Smooth muscle cell (in vitro differentiated cells): Measurements from ENCODE around the gene PLEKHF1. TPM values are rescaled to one million over a fixed set of nuclear protein-coding genes. Genes with fewer than 3 reads are reported as not detected.
"Not testable (repeated sequence)": the region's sequence is repeated elsewhere in the genome, so short reads cannot be mapped to it uniquely, and the experiment has no call there.

Experiments
- DNase-seq: peaks from one replicate; lab custom pipeline; 2025; ENCODE audit not compliant: unreplicated experiment; lab: John Stamatoyannopoulos, UW
- H2AFZ ChIP-seq: fragments of 200-600 bp; sonication (generic); 2 replicates; pipeline ENCODE4 v1.6.0; 2016; ENCODE audit warnings: antibody characterized with exemption, low read depth, mild to moderate bottlenecking
- H3F3A ChIP-seq: fragments of 200-600 bp; sonication (generic); 2 replicates; pipeline ENCODE4 v1.6.0; 2017; ENCODE audit warnings: antibody characterized with exemption, low read depth
- H3K27ac ChIP-seq: fragments of 200-600 bp; sonication (generic); 2 replicates; pipeline ENCODE4 v1.5.1; 2016; ENCODE audit warnings: low read depth, mild to moderate bottlenecking
- H3K27me3 ChIP-seq: fragments of 200-600 bp; sonication (generic); 2 replicates; pipeline ENCODE4 v1.6.1; 2016; ENCODE audit warnings: low read depth, mild to moderate bottlenecking
- H3K36me3 ChIP-seq: fragments of 200-600 bp; sonication (generic); 2 replicates; pipeline ENCODE4 v1.5.1; 2016; ENCODE audit warnings: low read depth
- H3K4me1 ChIP-seq: fragments of 200-600 bp; sonication (generic); 2 replicates; pipeline ENCODE4 v1.5.1; 2016; ENCODE audit warnings: low read depth
- H3K4me2 ChIP-seq: fragments of 200-600 bp; sonication (generic); 2 replicates; pipeline ENCODE4 v1.6.0; 2016; ENCODE audit warnings: mild to moderate bottlenecking
- H3K4me3 ChIP-seq: fragments of 200-600 bp; sonication (generic); 2 replicates; pipeline ENCODE4 v1.5.1; 2016; ENCODE audit warnings: mild to moderate bottlenecking
- H3K79me2 ChIP-seq: fragments of 200-600 bp; sonication (generic); 2 replicates; pipeline ENCODE4 v1.6.0; 2016; ENCODE audit warnings: low read depth, mild to moderate bottlenecking
- H3K9ac ChIP-seq: fragments of 200-600 bp; sonication (generic); 2 replicates; pipeline ENCODE4 v1.6.0; 2016; ENCODE audit warnings: low read depth
- H3K9me3 ChIP-seq: fragments of 200-600 bp; sonication (generic); replicated peaks from 2 replicates; pipeline ENCODE4 v1.5.1; 2016; ENCODE audit warnings: low read depth
- H4K20me1 ChIP-seq: fragments of 200-600 bp; sonication (generic); 2 replicates; pipeline ENCODE4 v1.6.0; 2016; ENCODE audit warnings: low read depth
- CTCF ChIP-seq: fragments of 200-600 bp; sonication (generic); IDR thresholded peaks from 2 replicates; pipeline ENCODE4 v1.5.1; 2017; ENCODE audit warnings: borderline replicate concordance, mild to moderate bottlenecking, antibody characterized with exemption; ENCODE audit not compliant: insufficient read depth, poor library complexity, severe bottlenecking
- WGBS: methylation state at CpG from one replicate; pipeline ENCODE4 v1.1.7; 2016; ENCODE audit warnings: low lambda C conversion rate; 5-methylcytosine and 5-hydroxymethylcytosine counted together
- polyA plus RNA-seq: library from polyadenylated mRNA; unstranded; fragments of >200 nt; fragmentation: Nextera tagmentation; extraction: Ambion mirVana; gene quantifications from 2 replicates; pipeline ENCODE4 v1.2.1, GENCODE V29; 2016
- total RNA-seq: library from RNA; depleted of rRNA; stranded (reverse); fragments of >200 nt; gene quantifications from 2 replicates; pipeline ENCODE4 v1.2.3, GENCODE V29; 2014

Gene PLEKHF1
- total and polyA plus RNA-seq, 2 experiments from 2014 or later: 2.2 to 4.0 TPM

GRCh38 chr19:29624489-29625185 is 40.6 kb upstream of the PLEKHF1 start:
- H3K27me3 ChIP-seq: no peaks in the 10 kb centered on the region
- H3K4me1 ChIP-seq: peaks cover 5% of the 10 kb centered on the region
- H3K36me3 ChIP-seq: no peaks in the 10 kb centered on the region
- no peak overlapping the region for H3K27ac ChIP-seq
- no peaks in the 10 kb centered on the region for H3K79me2 ChIP-seq
- H3K4me2 ChIP-seq: no peak overlapping the region
- 87% methylated on average over 6 of the region's 6 CpGs for WGBS
- no peak overlapping the region for H3K4me3 ChIP-seq
- no peak for TF ChIP-seq CTCF
- no peak for DNase-seq
- H4K20me1 ChIP-seq: no peaks in the 10 kb centered on the region
- H3F3A ChIP-seq: no peaks in the 10 kb centered on the region
- no peak overlapping the region for H2AFZ ChIP-seq
- H3K9me3 ChIP-seq: no peaks in the 10 kb centered on the region
- no peak overlapping the region for H3K9ac ChIP-seq

GRCh38 chr19:29625186-29625651 is 40.0 kb upstream of the PLEKHF1 start:
- Histone ChIP-seq H3K9me3 (no peaks in the 10 kb centered on the region), H3K27ac (no peak overlapping the region), H3K4me3 (no peak overlapping the region), H2AFZ (no peak overlapping the region), H4K20me1 (no peaks in the 10 kb centered on the region), H3K36me3 (no peaks in the 10 kb centered on the region), H3K9ac (no peak overlapping the region), H3K4me1 (peaks cover 5% of the 10 kb centered on the region), H3K79me2 (no peaks in the 10 kb centered on the region), H3F3A (no peaks in the 10 kb centered on the region), H3K27me3 (no peaks in the 10 kb centered on the region), H3K4me2 (no peak overlapping the region)
- TF ChIP-seq CTCF: no peak
- 96% methylated on average over 9 of the region's 9 CpGs for WGBS
- DNase-seq: no peak

- H3K9me3 ChIP-seq: no peaks in the 10 kb centered on the region
- no peaks in the 10 kb centered on the region for H3F3A ChIP-seq
- no peaks in the 10 kb centered on the region for H3K79me2 ChIP-seq
- H3K4me1 ChIP-seq: peaks cover 5% of the 10 kb centered on the region
- H3K9ac ChIP-seq: no peak overlapping the region
- DNase-seq: no peak
- no peak overlapping the region for H3K4me2 ChIP-seq
- no peaks in the 10 kb centered on the region for H3K36me3 ChIP-seq
- no peak overlapping the region for H3K4me3 ChIP-seq
- no peaks in the 10 kb centered on the region for H4K20me1 ChIP-seq
- H3K27ac ChIP-seq: no peak overlapping the region
- no peak overlapping the region for H2AFZ ChIP-seq
- H3K27me3 ChIP-seq: no peaks in the 10 kb centered on the region
- no peak for TF ChIP-seq CTCF
- WGBS: over 99% methylated on average over 7 of the region's 7 CpGs
These were observed 38.9 kb upstream of the PLEKHF1 start for GRCh38 chr19:29626386-29626785.

GRCh38 chr19:29626832-29627231 is 38.4 kb upstream of the PLEKHF1 start:
- H4K20me1 ChIP-seq, H3K79me2 ChIP-seq, H3K27me3 ChIP-seq, H3K36me3 ChIP-seq, H3K4me2 ChIP-seq, H3K9me3 ChIP-seq, H3K4me1 ChIP-seq, H3K4me3 ChIP-seq, DNase-seq, H3K27ac ChIP-seq, H2AFZ ChIP-seq, H3F3A ChIP-seq, H3K9ac ChIP-seq: not testable (repeated sequence)
- 96% methylated on average over 9 of the region's 9 CpGs for WGBS
